Measurements from ENCODE around the gene CTBP1.
"Not testable (repeated sequence)": the region's sequence is repeated elsewhere in the genome, so short reads cannot be mapped to it uniquely, and the experiment has no call there.

CTBP1 gene

GRCh38 chr4:1240721-1241465, 8.0 kb downstream of the CTBP1 start:
- in situ Hi-C loops (cut with HindIII; ENCODE audit: low sequenced_read_pairs): loop anchor here (5.0 kb wide), 3 partner anchors 89 to 269 kb away; partner anchors contain the start of gene DGKQ

- in situ Hi-C loops (cut with HindIII; ENCODE audit: low sequenced_read_pairs): loop anchor here (5.0 kb wide), 3 partner anchors 88 to 268 kb away; partner anchors contain the start of gene DGKQ
Observed at GRCh38 chr4:1239950-1240307, 9.0 kb downstream of the CTBP1 start.

DNA sequence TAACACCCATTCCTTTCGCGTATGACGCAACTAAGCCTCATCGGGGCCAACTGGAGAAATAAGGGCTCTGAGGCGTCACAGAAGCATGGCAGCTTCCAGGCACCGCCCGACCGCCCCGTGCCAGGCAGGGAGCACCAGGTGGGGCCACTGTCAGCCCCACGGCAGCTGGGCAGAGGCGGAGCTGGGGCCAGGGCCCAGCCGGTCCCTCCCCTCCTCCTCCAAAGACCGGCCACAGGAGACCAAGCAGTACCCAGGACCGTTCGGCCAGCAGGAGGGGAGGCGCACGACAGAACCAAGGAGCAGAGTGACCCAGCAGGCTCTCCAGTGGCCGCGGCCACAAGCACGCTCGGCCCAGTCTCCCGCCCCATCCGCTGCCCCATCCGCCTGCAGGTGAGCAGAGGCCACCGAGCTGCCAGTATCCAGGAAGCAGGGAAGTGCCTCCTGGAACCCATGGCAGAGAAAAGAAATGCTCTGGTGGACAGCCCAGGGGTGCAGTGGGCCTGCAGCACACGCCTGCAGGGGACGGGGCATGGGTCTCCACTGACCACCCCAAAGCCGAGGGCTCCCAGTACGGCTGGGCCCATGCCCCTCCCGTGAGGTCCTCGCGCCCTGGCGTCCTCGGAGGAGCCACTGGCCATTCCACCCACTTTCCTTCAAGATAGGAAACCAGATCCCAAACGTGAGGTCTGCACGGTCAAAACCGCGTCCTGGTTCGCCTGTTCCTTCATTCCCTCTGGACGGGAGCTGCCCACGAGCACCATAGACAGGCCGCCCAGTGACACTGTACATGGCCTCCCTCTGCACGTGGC, 9.6 kb downstream of the CTBP1 start:
- in situ Hi-C loops (cut with HindIII; ENCODE audit: low sequenced_read_pairs): no loop called here

- in situ Hi-C loops (cut with HindIII; ENCODE audit: low sequenced_read_pairs): no loop called here
Observed at GRCh38 chr4:1238676-1239000, 10.3 kb downstream of the CTBP1 start.

- in situ Hi-C loops (cut with HindIII; ENCODE audit: low sequenced_read_pairs): no loop called here
Observed at GRCh38 chr4:1237981-1238675, 10.8 kb downstream of the CTBP1 start.

DNA sequence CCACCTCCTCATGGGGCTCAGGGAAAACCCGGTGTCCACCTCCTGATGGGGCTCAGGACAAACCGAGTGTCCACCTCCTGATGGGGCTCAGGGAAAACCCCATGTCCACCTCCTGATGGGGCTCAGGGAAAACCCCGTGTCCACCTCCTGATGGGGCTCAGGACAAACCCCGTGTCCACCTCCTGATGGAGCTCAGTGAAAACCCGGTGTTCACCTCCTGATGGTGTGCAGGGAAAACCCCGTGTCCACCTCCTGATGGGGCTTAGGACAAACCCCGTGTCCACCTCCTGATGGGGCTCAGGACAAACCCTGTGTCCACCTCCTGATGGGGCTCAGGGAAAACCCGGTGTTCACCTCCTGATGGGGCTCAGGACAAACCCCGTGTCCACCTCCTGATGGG, 11.7 kb downstream of the CTBP1 start:
- in situ Hi-C loops (cut with HindIII; ENCODE audit: low sequenced_read_pairs): not testable (repeated sequence)

GRCh38 chr4:1236836-1237235, 12.1 kb downstream of the CTBP1 start:
- in situ Hi-C loops (cut with HindIII; ENCODE audit: low sequenced_read_pairs): not testable (repeated sequence)

GRCh38 chr4:1236103-1236641, 12.8 kb downstream of the CTBP1 start:
- in situ Hi-C loops (cut with HindIII; ENCODE audit: low sequenced_read_pairs): no loop called here

- in situ Hi-C loops (cut with HindIII; ENCODE audit: low sequenced_read_pairs): no loop called here
Observed at GRCh38 chr4:1235381-1236102, 13.4 kb downstream of the CTBP1 start.

- in situ Hi-C loops (cut with HindIII; ENCODE audit: low sequenced_read_pairs): loop anchor here (5.0 kb wide), 1 partner anchor 63 kb away; the partner anchor contains the start of gene SPON2
Observed at GRCh38 chr4:1234811-1235292, 14.1 kb downstream of the CTBP1 start.

DNA sequence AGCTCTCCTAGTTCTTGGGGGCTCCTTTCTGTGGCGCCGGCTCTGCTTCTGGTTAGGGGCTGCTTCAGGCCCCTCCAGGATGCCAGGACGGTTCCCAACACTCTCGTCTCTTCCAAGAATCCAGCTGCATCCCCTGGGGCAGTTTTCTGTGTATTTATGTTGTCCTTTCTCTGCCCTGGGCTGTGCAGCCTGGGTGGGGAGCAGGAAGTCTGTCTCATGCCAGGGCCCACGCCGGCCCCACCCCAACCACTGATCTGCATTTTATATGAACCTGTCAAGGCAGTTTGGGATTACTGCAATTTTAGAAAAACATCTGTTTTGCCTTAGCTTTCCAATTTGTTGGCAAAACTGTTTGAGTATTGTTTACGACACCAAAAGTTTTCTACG, 14.6 kb downstream of the CTBP1 start:
- in situ Hi-C loops (cut with HindIII; ENCODE audit: low sequenced_read_pairs): loop anchor here (5.0 kb wide), 1 partner anchor 62 kb away; the partner anchor contains the start of gene SPON2

- in situ Hi-C loops (cut with HindIII; ENCODE audit: low sequenced_read_pairs): loop anchor here (5.0 kb wide), 1 partner anchor 61 kb away; the partner anchor contains the start of gene SPON2
Observed at GRCh38 chr4:1233641-1234308, 15.2 kb downstream of the CTBP1 start.

- in situ Hi-C loops (cut with HindIII; ENCODE audit: low sequenced_read_pairs): loop anchor here (5.0 kb wide), 1 partner anchor 61 kb away; the partner anchor contains the start of gene SPON2
Observed at GRCh38 chr4:1232661-1233621, 16.0 kb downstream of the CTBP1 start.

DNA sequence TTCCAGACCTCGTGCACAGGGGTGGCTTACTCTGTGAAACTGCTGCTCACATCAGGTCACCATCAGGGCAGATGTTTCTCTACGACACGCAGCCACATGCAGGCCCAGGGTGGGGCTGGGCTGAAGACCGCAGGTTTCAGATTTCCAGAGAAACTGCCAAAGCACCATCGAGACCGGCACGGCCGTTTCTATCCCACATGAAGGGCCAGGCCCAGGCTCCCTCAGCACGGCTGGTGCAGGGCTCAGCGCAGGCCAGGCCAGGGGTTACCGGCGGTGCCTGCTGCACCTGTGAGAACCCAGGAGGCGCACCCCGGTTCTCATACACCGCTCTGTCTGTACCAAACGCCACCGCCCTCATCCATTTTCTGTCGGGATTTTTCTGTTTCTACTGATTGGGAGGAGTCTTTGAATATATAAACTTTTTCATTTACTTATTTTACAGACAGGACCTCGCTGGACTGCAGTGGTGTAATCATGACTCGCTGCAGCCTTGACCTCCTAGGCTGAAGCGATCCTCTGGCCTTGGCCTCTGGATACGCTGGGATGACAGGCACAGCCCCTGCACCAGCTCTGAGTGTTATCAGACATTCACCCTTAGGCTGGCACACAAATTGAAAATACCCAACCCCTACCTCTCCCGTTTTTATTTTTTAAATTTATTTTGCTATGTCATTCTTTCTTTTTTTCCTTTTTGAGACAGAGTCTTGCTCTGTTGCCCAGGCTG, 17.1 kb downstream of the CTBP1 start:
- in situ Hi-C loops (cut with HindIII; ENCODE audit: low sequenced_read_pairs): loop anchor here (5.0 kb wide), 1 partner anchor 59 kb away; the partner anchor contains the start of gene SPON2

DNA sequence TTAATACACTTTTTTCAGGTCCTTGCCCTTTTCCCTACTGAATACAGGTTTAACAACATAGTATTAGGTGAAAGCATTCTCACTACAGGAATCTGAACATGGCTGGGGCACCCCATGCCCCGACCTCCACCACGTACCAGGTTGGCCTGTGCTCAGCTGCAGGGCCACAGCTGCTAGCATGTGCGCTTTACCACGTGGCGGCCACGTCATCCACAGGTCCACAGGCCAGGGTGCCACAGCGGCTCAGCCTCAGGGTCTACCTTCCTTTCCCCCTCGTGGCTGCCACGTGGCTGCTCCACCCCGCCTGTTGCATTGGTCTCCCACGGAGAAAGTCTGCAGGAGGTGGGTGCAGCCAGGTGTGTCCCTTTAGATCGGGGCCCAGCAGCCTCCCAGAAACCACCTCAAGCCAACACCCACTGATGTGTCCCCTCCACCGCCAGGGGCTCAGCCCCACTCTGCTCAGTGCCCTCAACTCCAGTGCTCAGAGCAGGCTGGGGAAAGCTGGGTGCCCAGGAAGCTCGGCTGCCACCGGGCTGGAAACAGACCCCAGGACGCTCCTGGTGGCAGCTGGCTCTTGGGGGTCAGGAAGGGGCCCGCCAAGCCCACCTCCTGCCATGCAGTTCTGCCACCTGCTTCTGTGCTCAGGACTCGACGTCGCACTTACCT, 17.8 kb downstream of the CTBP1 start:
- in situ Hi-C loops (cut with HindIII; ENCODE audit: low sequenced_read_pairs): loop anchor here (5.0 kb wide), 1 partner anchor 59 kb away; the partner anchor contains the start of gene SPON2

DNA sequence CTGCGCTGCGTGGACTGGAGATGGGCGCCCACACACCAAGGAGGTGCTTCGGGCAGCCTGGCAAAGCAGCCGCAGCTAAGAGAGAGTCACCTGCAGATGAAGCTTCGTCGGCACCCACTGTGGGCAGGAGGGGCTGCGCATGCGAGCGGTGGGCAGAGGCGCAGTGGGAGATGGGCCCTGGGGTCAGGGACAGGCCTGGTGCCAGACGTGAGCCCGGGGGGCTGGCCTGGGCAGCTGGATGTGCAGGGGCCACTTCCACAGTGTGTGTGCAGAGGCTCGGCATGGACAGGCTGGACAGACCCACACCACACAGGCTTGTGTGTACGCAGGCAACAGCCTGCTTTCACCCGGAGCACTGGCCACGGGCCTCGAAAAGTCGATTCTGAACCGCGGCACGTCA, 18.6 kb downstream of the CTBP1 start:
- in situ Hi-C loops (cut with HindIII; ENCODE audit: low sequenced_read_pairs): loop anchor here (5.0 kb wide), 1 partner anchor 58 kb away; the partner anchor contains the start of gene SPON2

All from endothelial cell of hepatic sinusoid (primary cell).